HFF-Myc (cell line): ENCODE data around the gene GSG1L2.

ENCODE experiments used
- DNase-seq: peaks from one replicate; pipeline ENCODE4 v3.0.0-alpha.2; 2011; ENCODE audit warnings: low read depth; ENCODE audit errors: extremely low read depth
- H3K4me3 ChIP-seq: replicated peaks from 2 replicates; pipeline ENCODE4 v1.5.1; 2011; ENCODE audit warnings: low read depth, mild to moderate bottlenecking, control low read depth, low read length
- CTCF ChIP-seq: IDR thresholded peaks from 2 replicates; pipeline ENCODE4 v1.5.1; 2012; ENCODE audit warnings: mild to moderate bottlenecking, low read depth, low read length, control low read depth; ENCODE audit errors: missing control alignments

GSG1L2 gene

GRCh38 chr17:9842057-9842758 is 20.3 kb upstream of the GSG1L2 start:
- no peak overlapping the region for H3K4me3 ChIP-seq
- TF ChIP-seq CTCF: no peak
- no peak for DNase-seq

- DNase-seq: no peak
- no peak overlapping the region for H3K4me3 ChIP-seq
- TF ChIP-seq CTCF: peak; percentile 26
These were observed 17.6 kb upstream of the GSG1L2 start for GRCh38 chr17:9839433-9839832.

GRCh38 chr17:9837551-9838471 is 15.9 kb upstream of the GSG1L2 start:
- no peak for TF ChIP-seq CTCF
- no peak for DNase-seq
- H3K4me3 ChIP-seq: no peak overlapping the region

GRCh38 chr17:9833922-9834321 is 12.0 kb upstream of the GSG1L2 start:
- H3K4me3 ChIP-seq: no peak overlapping the region
- TF ChIP-seq CTCF: no peak
- no peak for DNase-seq

- H3K4me3 ChIP-seq: no peak overlapping the region
- TF ChIP-seq CTCF: no peak
- DNase-seq: no peak
These were observed 8.8 kb upstream of the GSG1L2 start for GRCh38 chr17:9830711-9831110.

- DNase-seq: no peak
- no peak for TF ChIP-seq CTCF
- no peak overlapping the region for H3K4me3 ChIP-seq
These were observed 7.5 kb upstream of the GSG1L2 start for GRCh38 chr17:9829343-9829742.
